Fibroblast of skin of abdomen (primary cell): ENCODE results near the gene GABARAPL1.
A peak's percentile ranks its signal among the peaks of the same experiment; 100 is the strongest.

ENCODE experiments used
- DNase-seq: peaks from one replicate; pipeline ENCODE4 v3.0.0-alpha.2; 2013

Gene GABARAPL1

GRCh38 chr12:10235761-10236631, 23.3 kb downstream of the GABARAPL1 start:
- DNase-seq = peak; percentile 20

DNA sequence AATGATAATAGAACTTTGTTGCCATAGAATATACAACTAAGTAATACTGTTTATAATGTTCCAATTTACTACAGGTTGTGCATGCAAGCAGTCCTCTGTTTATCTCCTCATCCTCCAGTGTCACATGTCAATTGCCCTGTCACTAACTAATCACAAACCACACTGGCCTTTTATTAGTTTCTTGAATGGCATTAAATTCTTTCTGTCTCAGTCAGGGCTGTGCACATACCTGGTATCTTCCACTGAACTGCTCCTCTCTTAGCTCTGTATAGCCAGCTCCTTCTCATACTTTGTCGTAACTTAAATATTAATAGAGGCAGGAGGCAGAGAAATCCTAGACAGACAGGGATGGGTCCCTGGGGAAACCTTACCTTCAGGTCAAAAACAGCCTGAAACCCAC, 24.0 kb downstream of the GABARAPL1 start:
- no peak for DNase-seq

DNA sequence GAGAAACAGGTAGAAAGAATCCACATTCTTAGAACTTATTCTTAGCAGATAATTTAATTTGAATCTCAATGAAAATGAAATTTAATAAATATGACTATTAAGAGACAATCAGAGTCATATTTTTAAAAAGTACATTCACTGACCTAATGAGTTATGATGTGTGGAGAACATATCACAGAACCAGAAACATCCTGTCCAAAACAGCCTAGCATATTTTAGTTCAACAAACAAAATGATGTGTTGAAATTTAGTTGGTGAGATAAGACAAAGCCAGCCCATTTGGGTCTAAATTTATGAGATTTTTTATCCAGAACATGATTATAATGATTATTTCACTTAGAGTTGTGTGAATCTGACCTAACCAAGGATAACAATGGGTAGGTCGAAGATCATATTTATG, 25.8 kb downstream of the GABARAPL1 start:
- DNase-seq = no peak

- no peak for DNase-seq
Measured at GRCh38 chr12:10241290-10241689, 28.6 kb downstream of the GABARAPL1 start.

- DNase-seq = no peak
Measured at GRCh38 chr12:10241727-10242126, 29.1 kb downstream of the GABARAPL1 start.

DNA sequence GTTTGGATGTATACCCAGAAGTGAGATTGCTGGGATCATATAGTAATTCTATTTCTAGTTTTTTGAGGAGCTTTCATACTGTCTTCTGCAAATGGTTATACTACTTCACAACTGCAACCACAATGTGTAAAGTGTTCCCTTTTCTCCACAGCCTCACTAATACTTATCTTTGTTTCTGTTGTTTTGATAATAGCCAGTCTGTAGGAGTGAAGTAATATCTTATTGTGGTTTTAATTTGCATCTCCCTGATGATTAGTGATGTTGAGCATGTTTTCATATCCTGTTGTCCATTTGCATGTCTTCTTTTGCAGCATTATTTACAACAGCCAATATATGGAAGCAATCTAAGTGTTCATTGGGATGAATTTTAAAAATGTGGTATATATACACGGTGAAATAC, 29.9 kb downstream of the GABARAPL1 start:
- no peak for DNase-seq

DNA sequence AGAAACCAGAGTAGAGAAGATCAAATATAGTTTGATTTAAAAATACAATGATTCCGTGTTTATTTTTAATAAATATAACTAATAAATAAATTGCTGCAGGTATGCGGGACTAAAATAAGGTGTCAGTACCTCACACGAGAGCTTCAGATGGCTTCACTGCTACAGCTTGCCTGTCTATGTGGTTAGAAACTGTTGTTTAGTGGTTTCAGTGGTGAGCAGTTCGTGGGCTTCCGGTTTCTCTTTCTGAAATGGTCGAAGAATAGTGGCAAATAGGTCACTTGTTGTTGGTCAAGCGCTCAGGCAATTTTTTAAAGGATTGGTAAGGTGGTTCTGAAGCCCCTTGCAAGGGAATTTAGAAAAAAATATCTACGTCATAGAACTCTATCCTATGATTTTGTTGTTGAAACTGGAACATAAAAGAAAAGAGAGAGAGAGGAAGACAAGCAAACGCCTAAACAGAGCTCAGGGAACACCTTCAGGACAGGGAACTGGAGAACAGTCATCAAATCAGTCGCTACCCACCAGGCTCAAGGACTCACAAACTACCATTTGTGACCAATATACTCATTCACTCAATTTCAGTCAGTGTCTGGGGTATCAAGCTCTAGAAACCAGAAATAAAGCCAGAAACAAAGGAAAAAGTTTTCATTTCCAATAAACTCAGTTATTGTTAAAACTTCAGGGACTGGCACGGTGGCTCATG, 31.3 kb downstream of the GABARAPL1 start:
- DNase-seq = no peak

- DNase-seq = no peak
Measured at GRCh38 chr12:10247436-10248058, 34.9 kb downstream of the GABARAPL1 start.

GRCh38 chr12:10249690-10250455, 37.2 kb downstream of the GABARAPL1 start:
- DNase-seq = no peak

- no peak for DNase-seq
Measured at GRCh38 chr12:10251669-10252068, 39.0 kb downstream of the GABARAPL1 start.

GRCh38 chr12:10252201-10252600, 39.5 kb downstream of the GABARAPL1 start:
- no peak for DNase-seq

DNA sequence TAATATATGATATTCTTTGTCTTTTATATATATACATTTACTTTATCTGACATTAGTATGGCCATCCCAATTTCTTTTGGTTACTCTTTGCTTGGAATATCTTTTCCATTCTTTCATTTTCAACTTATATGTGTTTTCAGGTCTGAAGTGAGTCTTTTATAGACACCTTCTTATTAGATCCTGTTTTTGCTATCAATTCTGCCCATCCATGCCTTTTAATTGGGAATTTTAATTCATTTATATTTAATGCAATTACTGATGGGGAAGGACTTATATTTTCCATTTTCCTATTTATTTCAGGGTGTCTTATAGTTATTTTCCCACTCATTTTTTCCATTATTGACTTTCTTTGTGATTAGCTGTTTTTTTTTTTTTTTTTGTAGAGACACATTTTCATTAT, 43.4 kb downstream of the GABARAPL1 start:
- no peak for DNase-seq

DNA sequence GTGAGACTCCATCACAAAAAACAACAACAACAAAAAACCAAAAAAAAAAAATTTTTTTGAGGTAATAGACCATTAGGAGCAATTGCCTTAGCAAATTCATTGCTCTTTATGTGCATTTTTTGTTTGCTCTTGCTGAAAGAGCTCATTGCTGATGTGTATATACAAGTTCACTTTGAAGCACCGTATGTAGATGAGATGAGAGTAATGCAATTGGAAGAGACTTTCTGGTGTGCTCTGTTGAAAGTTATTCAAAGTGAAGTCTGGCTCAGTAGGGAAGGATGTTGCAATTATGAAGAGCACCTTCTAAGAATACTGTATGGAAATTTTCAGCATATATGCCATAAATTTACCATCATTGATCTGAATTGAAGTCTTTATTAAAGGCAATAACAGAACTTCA, 48.2 kb downstream of the GABARAPL1 start:
- no peak for DNase-seq

DNA sequence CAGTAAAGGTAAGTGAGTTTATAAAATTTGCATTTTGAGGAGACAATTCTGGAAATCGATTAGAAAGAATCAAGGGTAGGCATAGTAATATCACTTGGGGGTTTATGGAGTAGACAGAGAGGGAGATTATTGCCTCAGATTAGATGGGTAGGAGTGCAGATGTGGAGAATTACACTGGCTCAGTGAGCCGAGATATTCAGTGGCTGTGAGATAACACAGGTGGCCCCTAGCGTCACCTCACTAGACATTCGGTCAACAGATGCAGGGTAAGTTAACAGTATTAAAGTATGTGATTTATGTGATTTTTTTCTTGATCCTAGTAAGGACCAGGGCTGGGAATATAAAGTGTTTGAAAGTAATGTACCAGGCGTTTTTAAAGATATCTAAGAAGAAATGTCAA, 55.4 kb downstream of the GABARAPL1 start:
- no peak for DNase-seq

DNA sequence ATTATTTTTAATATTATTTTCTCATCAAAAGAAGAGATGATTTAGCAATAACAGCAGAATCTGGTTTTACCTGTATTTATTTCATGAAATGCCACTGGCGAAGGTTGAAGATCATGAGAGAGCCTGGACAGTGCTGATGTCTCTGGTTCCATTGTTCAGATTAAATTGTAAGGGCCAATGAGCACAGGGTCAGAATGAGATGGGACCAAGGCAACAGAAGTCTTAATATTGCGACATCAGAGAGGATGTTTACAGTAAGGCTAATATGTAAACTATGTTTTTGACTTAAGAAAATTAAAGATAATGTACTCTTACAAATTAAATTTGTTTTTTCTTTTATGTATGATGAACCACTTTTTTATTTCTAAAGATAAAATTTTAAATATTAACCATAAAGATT, 59.8 kb downstream of the GABARAPL1 start:
- no peak for DNase-seq
